Measurements from ENCODE around the gene GNG7.

Gene GNG7

DNA sequence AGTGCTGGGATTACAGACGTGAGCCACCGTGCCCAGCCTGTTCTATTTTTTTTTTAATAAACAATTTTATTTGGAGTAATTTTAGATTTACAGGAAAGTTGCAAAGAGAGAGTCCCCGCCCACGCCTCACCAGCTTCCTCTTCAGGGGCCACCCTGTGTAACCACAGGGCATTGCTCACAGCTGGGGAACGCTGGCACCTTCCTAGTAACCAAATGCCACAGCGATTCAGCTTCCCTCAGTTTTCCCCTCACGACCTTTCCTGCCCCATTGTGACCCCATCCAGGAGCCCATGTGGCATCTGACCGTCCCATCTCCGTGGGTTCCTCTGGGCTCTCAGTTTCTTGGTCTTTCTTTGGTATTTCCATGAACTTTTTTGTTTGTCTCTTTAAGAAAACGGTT is 83.9 kb downstream of the GNG7 start:
- H3K27ac ChIP-seq: no peak overlapping the region
- no peak for TF ChIP-seq ZFX (IDR thresholded peaks at IDR 0.05)
- TF ChIP-seq, protein P1, sequence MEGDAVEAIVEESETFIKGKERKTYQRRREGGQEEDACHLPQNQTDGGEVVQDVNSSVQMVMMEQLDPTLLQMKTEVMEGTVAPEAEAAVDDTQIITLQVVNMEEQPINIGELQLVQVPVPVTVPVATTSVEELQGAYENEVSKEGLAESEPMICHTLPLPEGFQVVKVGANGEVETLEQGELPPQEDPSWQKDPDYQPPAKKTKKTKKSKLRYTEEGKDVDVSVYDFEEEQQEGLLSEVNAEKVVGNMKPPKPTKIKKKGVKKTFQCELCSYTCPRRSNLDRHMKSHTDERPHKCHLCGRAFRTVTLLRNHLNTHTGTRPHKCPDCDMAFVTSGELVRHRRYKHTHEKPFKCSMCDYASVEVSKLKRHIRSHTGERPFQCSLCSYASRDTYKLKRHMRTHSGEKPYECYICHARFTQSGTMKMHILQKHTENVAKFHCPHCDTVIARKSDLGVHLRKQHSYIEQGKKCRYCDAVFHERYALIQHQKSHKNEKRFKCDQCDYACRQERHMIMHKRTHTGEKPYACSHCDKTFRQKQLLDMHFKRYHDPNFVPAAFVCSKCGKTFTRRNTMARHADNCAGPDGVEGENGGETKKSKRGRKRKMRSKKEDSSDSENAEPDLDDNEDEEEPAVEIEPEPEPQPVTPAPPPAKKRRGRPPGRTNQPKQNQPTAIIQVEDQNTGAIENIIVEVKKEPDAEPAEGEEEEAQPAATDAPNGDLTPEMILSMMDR (conservative IDR thresholded peaks at IDR 0.05): no peak

DNA sequence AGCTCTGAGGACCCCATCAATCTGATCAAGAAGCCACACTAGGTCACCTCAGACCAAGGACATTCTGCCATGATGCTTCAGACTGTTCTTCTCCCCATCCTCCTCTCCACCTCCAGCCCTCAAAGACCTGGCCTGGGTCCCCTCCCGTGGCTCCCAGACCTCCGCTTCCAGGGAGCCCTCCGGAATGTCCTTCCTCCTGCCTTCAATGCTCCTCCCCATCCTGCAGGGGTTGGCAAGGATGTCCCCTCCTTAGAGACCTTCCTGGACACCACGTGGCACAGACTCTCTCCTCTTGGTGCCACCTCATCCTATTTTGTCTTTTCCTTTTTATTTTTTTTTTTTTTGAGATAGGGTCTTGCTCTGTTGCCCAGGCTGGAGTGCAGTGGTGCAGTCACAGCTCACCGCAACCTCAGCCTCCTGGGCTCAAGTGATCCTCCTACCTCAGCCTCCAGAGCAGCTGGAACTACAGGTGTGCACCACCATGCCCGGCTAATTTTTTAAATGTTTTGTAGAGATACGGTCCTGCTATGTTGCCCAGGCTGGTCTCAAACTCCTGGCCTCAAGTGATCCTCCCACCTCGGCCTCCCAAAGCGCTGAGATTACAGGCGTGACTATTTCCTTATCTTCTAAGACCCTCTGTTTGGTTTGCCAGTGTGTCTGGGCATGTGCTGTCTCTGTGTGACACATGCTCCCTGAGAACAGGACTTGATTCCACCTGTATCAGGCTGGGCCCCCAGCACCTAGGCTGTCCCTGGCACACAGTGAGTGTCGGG is 84.9 kb downstream of the GNG7 start:
- no peak for TF ChIP-seq ZFX (IDR thresholded peaks at IDR 0.05)
- TF ChIP-seq, protein P1 (conservative IDR thresholded peaks at IDR 0.05): no peak
- H3K27ac ChIP-seq: no peak overlapping the region

DNA sequence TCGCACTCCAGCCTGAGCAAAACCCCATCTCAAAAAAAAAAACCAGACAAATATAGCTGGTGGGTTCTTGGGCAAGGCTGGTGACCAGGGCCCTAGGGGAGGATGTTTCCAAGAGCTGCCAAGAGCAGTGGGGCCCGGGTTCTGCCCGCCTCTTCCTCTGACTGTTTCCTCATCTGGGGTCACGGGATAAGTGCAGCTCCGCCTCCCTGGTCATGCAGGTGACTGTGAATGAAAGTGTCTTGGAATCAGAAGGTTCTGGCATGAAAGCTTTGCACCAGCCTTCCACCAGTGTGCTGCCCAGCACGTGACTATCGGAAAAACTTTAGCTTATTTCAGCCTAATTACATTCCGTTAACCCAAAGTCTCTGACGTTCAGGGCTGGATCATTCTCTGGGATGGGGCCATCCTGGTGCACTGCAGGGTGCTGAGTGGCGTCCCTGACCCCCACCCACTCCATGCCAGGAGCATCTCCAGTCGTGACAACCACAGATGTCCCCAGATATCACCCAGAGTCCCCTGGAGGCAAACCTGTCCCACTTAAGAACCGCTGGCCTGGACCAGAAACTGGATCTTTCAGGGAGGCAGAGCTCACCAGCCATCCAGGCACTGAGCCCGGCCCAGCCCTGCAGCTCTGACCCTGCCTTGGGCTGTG is 85.6 kb downstream of the GNG7 start:
- no peak for TF ChIP-seq ZFX (IDR thresholded peaks at IDR 0.05)
- TF ChIP-seq, protein P1 (conservative IDR thresholded peaks at IDR 0.05): no peak

DNA sequence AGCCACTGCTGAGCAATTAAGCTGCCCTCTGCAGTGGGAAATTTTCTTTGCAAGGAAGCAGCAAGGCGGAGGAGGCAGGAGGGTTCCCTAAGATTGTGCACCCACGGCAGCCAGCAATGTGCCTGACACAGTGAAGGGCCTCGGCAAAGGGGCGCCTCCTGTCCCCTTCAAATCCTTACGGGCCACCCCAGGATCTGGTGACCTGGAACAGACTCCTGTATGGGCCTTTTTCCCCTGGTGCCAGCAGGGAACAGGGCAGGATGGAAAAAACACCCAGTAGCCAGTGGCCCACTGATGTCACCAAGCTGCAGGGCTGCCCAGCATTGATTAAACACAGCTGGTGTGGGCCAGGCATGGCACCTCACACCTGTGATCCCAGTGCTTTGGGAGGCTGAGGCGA is 86.7 kb downstream of the GNG7 start:
- TF ChIP-seq, protein P1 (conservative IDR thresholded peaks at IDR 0.05): no peak
- no peak for TF ChIP-seq ZFX (IDR thresholded peaks at IDR 0.05)

More for the DNA sequence above, 85.6 kb downstream of the GNG7 start:
- H3K27ac ChIP-seq: no peak overlapping the region

DNA sequence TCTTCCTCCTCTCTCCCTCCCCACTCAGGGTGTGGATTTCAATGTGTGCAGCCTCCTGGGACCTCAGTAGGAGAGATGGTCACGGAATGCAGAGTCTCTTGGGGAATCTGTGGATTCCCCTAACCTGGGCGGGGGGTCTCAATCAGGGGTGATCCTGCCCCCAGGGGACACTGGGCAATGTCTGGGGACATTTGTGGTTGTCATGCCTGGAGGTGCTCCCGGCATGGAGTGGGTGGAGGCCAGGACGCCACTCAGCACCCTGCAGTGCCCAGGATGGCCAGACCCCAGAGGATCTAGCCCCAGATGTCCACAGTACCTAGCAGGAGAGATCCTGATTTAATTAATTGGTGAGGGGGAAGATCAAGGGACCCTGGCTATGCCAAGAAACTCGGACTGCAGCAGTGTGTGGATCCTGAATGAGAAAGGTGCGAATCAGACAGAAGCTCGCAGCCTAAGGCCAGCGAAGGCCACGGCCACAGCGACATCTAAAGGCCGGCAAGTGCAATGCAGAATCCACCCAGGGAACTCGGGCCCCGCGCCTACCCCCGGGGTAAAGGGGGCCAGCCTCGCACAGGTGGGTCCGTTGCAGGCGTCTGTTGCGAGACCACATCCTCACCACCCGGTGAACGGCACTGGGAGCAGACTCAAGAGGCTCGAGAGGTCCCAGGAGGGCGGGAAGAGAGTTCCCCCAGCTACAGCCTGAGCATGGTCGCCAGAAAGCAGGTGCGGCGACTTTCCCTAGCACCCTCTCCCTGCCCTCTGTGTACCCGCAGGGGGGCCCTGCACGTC is 88.8 kb downstream of the GNG7 start:
- no peak for TF ChIP-seq ZFX (IDR thresholded peaks at IDR 0.05)
- TF ChIP-seq, protein P1 (conservative IDR thresholded peaks at IDR 0.05): peak; percentile 97
- H3K27ac ChIP-seq: no peak overlapping the region

More for the DNA sequence above, 86.7 kb downstream of the GNG7 start:
- H3K27ac ChIP-seq: no peak overlapping the region

DNA sequence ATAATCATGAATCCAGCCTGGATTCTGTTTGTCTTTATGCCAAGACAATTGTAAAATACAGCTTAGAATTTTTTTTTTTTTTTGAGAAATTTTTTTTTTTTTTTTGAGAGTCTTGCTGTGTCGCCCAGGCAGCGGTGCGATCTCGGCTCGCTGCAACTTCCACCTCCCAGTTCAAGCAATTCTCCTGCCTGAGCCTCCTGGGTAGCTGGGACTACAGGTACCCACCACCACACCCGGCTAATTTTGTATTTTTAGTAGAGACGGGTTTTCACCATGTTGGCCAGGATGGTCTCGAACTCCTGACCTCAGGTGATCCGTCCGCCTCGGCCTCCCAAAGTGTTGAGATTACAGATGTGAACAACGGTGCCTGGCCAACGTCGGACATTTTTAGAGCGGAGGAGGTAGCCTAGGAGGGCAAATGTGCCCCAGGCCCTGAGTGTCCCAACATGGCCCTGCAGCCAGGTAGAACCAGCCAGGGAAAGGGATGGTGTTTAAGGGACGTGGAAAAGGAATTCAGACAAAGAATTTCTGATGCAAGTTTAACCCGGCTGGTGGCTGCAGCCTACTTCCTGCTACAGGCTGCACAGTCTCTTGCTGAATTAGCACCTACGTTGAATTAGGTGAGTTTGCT is 89.8 kb downstream of the GNG7 start:
- TF ChIP-seq, protein P1 (conservative IDR thresholded peaks at IDR 0.05): no peak
- no peak for TF ChIP-seq ZFX (IDR thresholded peaks at IDR 0.05)
- H3K27ac ChIP-seq: no peak overlapping the region

Data from C4-2B (cell line).